Loucy (cell line): ENCODE results near the gene CADM1.

Experiments used
- H2AFZ ChIP-seq: fragments of 200-600 bp; sonication (generic); 2 replicates; pipeline ENCODE4 v1.6.0; 2016; ENCODE audit warnings: antibody characterized with exemption, mild to moderate bottlenecking, low read length, moderate library complexity
- H3F3A ChIP-seq: fragments of 200-600 bp; 2 replicates; pipeline ENCODE4 v1.6.0; 2016; ENCODE audit warnings: antibody characterized with exemption, low read depth, mild to moderate bottlenecking
- H3K27me3 ChIP-seq: fragments of 200-600 bp; sonication (generic); 2 replicates; pipeline ENCODE4 v1.6.1; 2014; ENCODE audit warnings: low read length, mild to moderate bottlenecking; ENCODE audit not compliant: insufficient read depth, poor library complexity, severe bottlenecking
- H3K36me3 ChIP-seq: fragments of 200-600 bp; sonication (generic); 2 replicates; pipeline ENCODE4 v1.6.1; 2016; ENCODE audit warnings: low read length; ENCODE audit not compliant: insufficient read depth
- H3K4me1 ChIP-seq: fragments of 200-600 bp; sonication (generic); 2 replicates; pipeline ENCODE4 v1.5.1; 2014; ENCODE audit warnings: low read length, mild to moderate bottlenecking; ENCODE audit not compliant: insufficient read depth, poor library complexity, severe bottlenecking
- H3K4me2 ChIP-seq: fragments of 200-600 bp; sonication (generic); 2 replicates; pipeline ENCODE4 v1.6.0; 2014; ENCODE audit warnings: antibody characterized with exemption, low read length, low read depth, mild to moderate bottlenecking; ENCODE audit not compliant: poor library complexity, severe bottlenecking
- H3K4me3 ChIP-seq: fragments of 200-600 bp; sonication (generic); 2 replicates; pipeline ENCODE4 v1.5.1; 2014; ENCODE audit warnings: low read length, mild to moderate bottlenecking, mixed read lengths; ENCODE audit not compliant: poor library complexity, severe bottlenecking
- H3K79me2 ChIP-seq: fragments of 200-600 bp; sonication (generic); 2 replicates; pipeline ENCODE4 v1.6.1; 2014; ENCODE audit warnings: low read length; ENCODE audit not compliant: insufficient read depth
- H3K9ac ChIP-seq: fragments of 200-600 bp; sonication (generic); 2 replicates; pipeline ENCODE4 v1.6.0; 2014; ENCODE audit warnings: mild to moderate bottlenecking, low read depth, low read length, moderate library complexity; ENCODE audit not compliant: poor library complexity, severe bottlenecking
- H3K9me2 ChIP-seq: fragments of 200-600 bp; sonication (generic); replicated peaks from 2 replicates; pipeline ENCODE4 v1.6.1; 2016; ENCODE audit warnings: low read depth, low read length, mixed read lengths
- H3K9me3 ChIP-seq: fragments of 200-600 bp; sonication (generic); 2 replicates; pipeline ENCODE4 v1.6.1; 2014; ENCODE audit warnings: mild to moderate bottlenecking, antibody characterized with exemption, low read length, low read depth; ENCODE audit not compliant: insufficient read depth
- H4K20me1 ChIP-seq: fragments of 200-600 bp; sonication (generic); 2 replicates; pipeline ENCODE4 v1.6.0; 2014; ENCODE audit warnings: antibody characterized with exemption, low read length, mild to moderate bottlenecking; ENCODE audit not compliant: insufficient read depth, poor library complexity, severe bottlenecking
- EZH2phosphoT487 ChIP-seq: fragments of 200-600 bp; IDR thresholded peaks from 2 replicates; pipeline ENCODE4 v1.6.1; 2018; ENCODE audit warnings: antibody characterized with exemption, mild to moderate bottlenecking, moderate library complexity, borderline replicate concordance
- TF ChIP-seq, protein P1 (sequence below): fragments of 200-600 bp; sonication (generic); conservative IDR thresholded peaks from 2 replicates; pipeline ENCODE4 v1.5.1; 2014; ENCODE audit warnings: mild to moderate bottlenecking, antibody characterized with exemption, low read length

CADM1 gene

DNA sequence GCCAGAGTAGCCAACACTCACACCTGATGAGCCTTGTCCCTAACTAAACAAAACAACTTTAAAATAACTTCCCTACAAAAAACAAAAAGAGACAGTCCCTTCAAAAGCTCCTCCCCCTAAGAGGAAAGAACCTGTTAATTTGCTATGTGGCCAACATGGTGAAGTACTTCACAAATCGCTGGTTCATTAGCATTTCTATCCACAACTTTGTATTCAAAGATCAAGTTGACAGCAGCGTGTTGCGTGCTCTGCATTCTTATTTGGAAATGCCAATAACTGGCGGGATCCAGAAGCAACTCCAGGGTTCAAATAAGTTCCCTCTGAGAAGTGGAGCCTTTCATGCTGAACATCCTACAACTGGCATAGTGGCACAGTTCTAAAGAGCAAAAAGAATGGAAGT, 48.6 kb downstream of the CADM1 start:
- TF ChIP-seq, protein P1, sequence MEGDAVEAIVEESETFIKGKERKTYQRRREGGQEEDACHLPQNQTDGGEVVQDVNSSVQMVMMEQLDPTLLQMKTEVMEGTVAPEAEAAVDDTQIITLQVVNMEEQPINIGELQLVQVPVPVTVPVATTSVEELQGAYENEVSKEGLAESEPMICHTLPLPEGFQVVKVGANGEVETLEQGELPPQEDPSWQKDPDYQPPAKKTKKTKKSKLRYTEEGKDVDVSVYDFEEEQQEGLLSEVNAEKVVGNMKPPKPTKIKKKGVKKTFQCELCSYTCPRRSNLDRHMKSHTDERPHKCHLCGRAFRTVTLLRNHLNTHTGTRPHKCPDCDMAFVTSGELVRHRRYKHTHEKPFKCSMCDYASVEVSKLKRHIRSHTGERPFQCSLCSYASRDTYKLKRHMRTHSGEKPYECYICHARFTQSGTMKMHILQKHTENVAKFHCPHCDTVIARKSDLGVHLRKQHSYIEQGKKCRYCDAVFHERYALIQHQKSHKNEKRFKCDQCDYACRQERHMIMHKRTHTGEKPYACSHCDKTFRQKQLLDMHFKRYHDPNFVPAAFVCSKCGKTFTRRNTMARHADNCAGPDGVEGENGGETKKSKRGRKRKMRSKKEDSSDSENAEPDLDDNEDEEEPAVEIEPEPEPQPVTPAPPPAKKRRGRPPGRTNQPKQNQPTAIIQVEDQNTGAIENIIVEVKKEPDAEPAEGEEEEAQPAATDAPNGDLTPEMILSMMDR, result no peak
- TF ChIP-seq EZH2phosphoT487, result no peak
- Histone ChIP-seq H2AFZ (no peak overlapping the region), H3F3A (no peaks in the 10 kb centered on the region), H3K4me2 (no peak overlapping the region), H4K20me1 (no peaks in the 10 kb centered on the region), H3K79me2 (no peaks in the 10 kb centered on the region), H3K9me3 (no peaks in the 10 kb centered on the region), H3K9ac (no peak overlapping the region), H3K4me3 (no peak overlapping the region), H3K9me2 (no peaks in the 10 kb centered on the region), H3K36me3 (no peaks in the 10 kb centered on the region), H3K27me3 (no peaks in the 10 kb centered on the region), H3K4me1 (no peaks in the 10 kb centered on the region)

DNA sequence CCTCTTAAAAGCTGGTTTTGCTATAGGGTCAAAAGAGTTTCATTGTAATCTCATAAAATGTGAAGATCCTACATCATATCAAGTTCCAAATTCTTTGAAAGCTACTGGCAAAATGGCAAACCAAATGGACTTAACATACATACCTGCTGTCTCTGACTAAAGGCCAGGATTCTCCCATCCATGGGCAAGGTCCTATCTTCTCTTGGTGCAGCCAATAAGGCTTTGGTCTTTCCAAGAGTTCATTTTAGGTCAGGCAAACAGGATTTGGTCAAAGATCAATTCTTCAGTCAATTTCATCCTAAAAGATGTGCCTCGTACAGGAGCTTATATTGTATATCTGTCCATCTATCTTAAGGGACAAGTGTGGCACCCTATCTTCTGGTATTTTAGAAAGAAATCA, 49.7 kb downstream of the CADM1 start:
- Histone ChIP-seq H4K20me1 (no peaks in the 10 kb centered on the region), H3K4me1 (no peaks in the 10 kb centered on the region), H2AFZ (no peak overlapping the region), H3K9me3 (no peaks in the 10 kb centered on the region), H3K36me3 (no peaks in the 10 kb centered on the region), H3F3A (no peaks in the 10 kb centered on the region), H3K9me2 (no peaks in the 10 kb centered on the region), H3K4me3 (no peak overlapping the region), H3K27me3 (no peaks in the 10 kb centered on the region), H3K4me2 (no peak overlapping the region), H3K9ac (no peak overlapping the region), H3K79me2 (no peaks in the 10 kb centered on the region)
- TF ChIP-seq, protein P1, result no peak
- no peak for TF ChIP-seq EZH2phosphoT487

DNA sequence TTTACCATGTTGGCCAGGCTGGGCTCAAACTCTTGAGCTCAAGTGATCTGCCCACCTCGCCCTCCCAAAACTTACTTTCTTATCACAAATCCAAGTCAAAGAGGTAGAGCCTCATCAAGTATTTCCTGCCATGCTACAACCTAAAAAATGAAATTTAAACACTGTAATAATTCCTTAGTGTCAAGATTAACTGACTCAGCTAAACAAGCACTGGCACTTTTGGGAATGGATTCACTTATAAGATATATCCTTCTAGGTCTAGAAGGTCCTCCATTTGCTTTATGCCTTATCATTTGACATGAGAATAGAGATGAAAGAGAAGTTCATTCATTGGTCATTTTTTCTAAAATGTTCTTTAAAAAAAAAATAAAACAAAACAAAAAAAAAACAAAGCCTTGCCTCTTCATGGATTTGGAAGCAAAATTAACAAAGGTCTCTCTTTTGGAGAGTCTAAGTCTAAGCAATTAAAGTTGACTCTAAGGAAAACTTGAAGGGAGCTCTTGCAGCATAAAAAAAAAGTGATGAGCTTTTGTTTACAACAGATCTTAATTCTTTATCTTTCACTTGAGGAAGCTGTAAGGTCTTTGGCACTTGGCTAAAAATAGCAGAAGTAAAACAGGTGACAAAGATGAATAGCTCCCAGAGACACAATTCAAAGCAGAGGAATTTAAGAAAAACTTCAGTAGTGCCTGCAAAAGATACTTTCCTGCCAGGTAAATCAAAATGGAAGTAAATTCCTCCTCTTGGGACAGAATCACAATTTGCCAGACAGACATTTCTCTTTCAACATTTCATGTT, 50.3 kb downstream of the CADM1 start:
- no peak for TF ChIP-seq EZH2phosphoT487
- TF ChIP-seq, protein P1, result no peak
- H3K4me3 ChIP-seq, result no peak overlapping the region
- H3K9me2 ChIP-seq, result no peaks in the 10 kb centered on the region

More for the DNA sequence above, 50.3 kb downstream of the CADM1 start:
- Histone ChIP-seq H3K79me2 (no peaks in the 10 kb centered on the region), H3K27me3 (no peaks in the 10 kb centered on the region), H3K4me1 (no peaks in the 10 kb centered on the region), H3K36me3 (no peaks in the 10 kb centered on the region), H2AFZ (no peak overlapping the region), H3K9ac (no peak overlapping the region), H4K20me1 (no peaks in the 10 kb centered on the region), H3K9me3 (no peaks in the 10 kb centered on the region), H3K4me2 (no peak overlapping the region), H3F3A (no peaks in the 10 kb centered on the region)
